GM18502 (cell line): ENCODE data around the gene GPS1.

ENCODE experiments used
- ATAC-seq: cut with Tn5 transposase; IDR thresholded peaks from one replicate; pipeline ENCODE4 v1.9.1; 2021; ENCODE audit warnings: mild to moderate bottlenecking; ENCODE audit not compliant: unreplicated experiment, poor library complexity

Gene GPS1

DNA sequence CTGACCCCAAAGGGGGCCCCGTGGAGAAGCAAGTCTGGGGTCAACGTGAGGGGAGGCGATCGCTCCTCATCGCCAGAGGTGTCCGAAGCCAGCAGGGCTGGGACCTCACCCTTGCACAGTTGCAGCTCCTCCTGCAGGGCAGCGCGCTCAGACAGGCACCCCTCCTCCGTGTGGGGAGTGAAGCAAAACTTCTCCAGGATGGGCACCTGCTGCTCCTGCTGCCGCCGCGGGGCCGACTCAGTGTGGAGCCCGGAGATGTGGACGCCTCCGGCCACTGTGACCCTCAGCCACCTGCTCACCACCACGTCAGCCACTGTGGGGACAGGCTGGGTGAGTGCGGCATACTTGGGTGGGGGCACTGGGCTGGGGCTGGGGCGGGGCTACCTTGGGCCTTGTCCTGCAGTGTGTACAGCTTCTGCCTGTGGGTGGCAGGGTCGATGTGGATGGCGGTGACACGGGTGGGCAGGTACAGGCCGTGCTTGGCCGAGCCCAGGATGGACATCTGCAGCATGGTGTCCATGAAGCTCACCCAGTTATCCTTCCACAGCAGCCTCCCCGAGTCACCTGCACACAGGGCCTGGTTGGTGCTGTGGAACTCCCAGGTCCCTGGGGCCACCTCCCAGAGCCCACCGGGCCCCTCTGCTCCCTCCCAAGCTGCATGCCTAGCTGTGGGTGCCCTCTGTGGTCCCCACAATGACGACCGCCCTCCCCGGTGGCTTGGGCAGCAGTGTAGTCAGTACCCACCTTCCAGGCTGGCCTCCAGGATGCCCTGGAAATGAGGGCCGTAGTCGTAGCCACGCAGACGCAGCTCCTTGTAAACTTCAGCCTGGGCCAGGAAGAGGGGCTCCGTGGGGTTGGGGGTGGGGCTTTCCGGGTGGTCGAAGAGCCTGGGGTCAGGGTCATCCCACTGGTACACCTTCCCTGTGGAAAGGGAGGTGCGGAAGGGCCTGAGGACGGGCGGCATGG, 35.5 kb downstream of the GPS1 start:
- no peak for ATAC-seq

DNA sequence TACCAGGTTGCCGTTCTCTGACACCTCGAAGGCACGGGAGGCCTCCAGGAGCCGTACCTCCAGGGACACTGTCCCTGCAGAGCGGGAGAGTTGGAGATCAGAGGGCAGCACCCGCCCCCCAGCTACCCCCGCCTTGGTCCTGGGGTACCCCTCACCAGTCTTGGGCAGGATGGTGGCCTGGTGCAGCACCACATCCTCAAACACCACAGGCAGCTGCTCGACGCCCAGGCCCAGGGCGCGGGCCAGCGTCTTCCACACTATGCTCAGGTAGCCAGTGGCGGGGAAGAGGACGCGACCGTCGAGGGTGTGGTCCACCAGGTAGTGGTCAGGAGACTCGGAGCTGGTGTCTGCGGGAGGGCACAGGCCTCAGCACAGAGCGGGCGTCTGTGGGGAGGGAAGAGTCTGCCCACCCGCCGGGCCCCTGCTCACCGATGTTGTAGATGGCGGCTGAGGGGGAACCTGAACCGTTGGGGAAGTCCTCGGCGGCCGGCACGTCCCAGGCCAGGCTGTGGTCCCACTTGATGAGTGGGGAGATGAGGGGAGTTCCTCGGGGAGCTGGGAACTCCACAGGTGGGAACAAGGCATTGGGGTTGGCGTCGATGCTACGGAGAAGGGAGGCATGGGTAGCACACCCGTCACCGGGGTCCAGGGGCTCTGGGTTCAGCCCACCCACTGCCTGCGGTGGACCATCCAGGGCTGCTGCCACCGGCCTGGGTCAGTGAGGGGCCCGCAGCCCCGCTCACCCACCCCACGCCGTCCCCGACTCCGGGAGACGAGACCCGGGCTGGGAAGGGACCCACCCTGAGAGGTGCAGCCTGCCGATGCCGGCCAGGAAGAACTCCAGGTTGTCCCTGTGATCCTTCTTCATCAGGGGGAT, 36.5 kb downstream of the GPS1 start:
- ATAC-seq, result no peak

DNA sequence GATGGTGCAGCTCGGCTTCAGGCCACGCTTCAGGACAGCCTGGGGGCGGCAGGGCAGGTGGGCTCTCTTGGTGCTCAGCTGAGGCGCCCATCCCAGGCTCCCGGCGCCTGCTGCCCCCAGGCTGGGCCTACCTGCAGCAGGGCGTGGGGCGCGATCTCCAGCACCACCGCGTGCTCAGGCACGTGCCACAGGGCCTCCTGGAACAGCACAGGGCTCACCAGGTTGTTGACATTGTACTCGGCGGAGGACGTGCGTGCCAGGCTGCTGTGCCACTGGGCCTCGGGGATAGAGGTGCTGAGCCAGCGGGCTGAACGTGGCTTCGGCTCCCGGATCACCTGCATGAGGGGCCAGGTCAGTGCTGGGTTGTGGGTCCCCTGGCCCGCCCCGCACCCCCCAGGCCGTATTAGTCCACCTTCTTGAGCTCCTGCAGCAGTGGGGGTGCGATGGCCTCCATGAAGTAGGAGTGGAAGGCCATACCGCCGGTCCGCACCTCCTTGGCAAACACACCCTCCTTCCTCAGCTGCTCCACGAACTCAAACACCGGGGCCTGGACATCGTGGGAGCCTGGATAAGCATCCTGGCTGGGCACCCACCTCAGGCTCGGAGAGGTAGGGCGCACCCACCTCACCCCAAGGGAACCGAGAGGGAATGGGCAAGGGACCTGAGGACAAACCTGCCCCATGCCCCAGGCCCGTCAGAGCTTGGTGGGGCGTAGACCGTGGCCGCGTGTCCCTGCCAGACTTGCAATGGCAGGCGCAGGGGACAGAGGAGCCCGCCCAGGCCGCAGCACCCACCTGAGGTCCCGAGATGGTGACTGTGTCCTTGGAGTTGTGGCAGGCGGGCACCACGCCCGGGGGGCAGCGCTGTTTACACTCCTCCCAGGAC, 37.4 kb downstream of the GPS1 start:
- ATAC-seq, result no peak

DNA sequence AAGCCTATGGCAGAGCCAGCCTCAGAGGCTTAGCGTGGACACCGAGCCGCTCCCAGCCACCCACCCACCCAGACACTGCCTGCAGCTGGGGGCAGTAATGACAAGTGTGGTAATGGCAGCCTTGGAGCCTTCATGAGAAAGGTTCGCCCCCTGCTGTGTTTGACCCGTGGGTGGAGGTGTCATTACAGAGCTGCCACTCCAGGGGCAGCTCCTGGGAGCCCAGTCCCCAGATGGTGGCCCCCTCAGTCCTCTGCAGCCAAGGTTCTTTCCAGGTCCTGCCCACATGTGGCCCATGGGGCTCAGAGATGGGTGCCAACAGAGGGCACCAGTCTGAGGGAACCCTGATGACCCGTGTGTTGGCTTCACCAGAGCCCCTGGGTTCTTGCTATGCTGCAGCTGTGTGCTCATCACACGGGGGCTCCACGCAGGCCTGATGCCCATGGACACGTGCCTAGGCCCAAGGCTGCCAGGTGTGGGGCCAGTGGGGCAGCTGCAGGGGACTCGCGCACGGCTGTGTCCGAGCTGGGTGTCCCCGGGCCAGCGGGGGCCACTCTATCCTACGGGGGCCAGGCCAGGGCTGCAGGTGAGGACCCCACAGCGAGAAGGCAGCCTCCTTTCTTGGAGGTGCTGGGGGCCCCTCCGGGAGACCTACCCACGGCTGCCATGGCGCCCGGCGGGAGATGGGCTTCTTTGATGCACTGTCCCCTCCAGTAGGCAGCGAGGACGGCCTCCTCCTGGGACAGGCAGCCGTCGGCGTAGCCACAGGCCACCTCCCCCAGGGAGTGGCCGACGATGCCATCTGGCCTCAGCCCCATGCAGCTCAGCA, 38.2 kb downstream of the GPS1 start:
- no peak for ATAC-seq

DNA sequence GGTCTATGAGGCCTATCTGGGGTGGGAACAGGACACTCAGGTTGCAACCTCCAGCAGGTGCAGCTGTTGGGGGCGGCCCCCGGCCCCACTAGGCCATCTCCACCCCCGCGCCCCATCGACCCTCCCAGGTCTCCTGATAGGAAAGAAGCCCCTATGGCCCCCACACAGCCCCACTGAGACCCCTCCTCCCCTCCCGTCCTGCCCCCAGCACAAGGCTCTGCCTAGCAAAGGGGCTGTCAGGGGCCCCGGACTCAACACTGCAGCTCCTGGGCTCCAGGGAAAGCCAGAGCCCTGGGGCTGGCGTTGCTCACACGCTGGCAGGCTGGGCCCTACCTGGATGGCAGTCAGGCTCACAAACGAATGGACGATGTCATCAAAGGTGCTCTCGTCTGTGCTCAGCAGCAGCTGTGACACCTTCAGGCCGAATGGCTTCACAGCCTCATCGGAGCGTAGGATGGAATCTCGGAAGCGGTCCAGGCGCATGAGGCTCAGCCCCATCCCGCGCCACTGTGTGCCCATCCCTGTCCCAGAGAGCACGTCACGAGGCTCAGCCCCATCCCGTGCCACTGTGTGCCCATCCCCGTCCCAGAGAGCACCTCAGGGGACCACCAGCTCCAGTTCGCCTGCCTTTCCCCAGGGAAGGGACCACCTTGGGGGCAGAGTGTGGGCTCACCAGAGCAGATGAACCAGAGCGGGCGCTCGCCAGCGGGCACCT, 39.0 kb downstream of the GPS1 start:
- no peak for ATAC-seq

DNA sequence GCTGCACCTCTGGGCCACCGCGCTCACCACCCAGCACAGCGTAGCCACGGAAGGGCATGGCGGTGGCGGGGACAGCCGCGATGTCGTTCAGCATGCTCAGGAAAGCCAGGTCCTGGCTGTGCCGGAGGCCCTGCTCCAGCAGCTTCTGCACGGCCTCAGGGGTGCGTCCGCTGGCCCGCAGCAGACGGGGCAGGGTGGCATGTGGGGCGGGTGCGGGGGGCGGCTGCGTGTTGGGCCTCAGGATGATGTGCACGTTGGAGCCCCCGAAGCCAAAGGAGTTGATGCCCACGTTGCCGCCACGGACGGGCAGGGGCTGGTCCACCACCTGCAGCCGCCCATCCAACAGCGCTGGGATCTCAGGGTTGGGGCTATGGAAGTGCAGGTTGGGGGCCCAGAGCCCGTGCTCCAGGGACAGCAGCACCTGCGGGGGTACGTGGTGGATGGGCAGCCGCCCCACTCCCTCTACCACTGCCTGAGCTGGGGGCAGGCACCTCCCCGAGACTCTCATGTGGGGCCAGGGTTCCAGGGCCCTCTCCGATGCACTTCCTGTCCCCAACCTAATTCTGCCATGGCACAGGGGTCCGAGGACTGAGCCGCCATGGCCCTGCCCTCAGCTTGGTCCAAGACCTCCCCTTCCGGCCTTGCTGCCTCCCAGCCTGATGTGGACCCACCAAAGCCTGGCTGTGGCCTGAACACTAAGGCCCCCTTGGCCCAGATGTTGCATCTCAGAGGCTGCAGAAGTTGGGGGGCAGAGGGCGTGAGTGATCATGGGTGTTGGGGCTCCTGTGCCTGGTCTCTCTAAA, 39.8 kb downstream of the GPS1 start:
- ATAC-seq, result no peak

DNA sequence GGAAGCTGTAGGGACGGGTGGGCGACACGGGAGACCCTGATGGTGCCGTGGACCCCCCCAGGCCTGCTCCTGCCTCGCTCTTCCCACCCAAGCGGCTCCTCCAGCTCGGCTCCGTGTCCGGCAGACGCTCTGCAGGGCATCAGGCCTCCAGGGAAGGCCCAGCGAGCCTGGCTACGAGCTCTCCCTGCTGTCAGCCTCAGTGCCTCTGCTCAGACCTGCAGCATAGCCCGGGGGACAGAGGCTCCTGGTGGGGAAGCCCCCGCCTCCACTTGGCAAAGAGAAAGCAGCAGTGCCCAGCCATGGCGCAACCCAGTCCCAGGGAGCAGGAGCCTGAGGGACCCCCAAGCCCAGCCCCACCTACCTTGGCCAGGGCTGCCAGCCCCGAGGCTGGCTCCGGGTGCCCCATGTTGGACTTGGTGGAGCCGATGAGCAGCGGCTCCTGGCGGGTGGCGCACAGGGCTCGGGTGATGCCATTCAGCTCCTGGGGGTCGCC, 40.4 kb downstream of the GPS1 start:
- ATAC-seq, result no peak

DNA sequence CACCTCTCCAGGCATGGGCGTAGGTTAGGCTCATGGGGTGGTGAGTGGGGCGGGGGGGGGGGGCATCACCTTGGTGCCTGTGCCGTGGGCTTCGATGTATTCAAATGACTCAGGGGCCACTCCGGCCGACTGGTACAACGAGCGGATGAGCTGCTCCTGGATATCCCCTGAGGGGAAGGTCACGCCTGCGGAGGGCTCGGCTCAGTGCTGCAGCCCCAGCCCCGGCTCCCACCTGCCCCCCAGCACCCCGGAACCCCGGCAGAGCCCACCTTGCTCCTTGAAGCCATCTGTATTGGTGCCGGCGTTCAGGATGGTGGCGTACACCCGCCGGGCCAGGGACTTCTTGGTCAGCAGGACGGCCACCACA, 40.9 kb downstream of the GPS1 start:
- ATAC-seq, result no peak

DNA sequence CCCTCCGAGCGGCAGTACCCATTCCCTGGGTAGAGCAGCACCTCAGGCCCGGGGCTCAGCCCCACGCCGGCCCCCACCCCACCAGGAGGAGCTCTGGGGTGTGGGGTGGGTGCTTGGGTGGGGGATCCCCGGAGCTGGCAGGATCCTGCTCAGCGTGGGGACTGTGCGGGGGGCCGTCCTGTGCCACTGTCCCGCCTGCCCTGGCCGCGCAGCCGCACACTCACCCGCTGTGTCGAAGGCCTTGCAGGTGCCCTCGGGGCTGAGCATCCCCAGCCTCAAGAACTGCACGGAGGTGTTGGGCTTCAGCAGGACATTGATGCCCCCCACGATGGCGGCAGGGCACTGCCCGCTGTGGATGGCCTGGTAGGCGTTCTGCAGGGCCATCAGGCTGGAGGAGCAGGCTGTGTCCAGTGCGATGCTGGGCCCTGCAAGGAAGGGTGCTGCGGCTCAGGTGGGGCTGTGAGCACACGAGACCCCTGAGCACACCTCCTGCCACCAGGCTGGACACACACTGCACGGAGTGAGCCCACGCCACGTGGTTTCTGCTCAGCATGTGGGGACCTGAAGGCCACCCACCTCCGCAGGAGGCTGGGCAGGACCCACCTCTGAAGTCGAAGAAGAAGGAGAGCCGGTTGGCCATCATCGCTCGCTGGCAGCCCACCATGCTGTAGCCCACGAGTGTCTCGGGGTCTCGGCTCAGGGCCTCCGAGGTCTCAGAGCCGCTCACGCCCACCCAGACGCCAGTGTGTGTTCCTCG, 41.5 kb downstream of the GPS1 start:
- ATAC-seq, result no peak

DNA sequence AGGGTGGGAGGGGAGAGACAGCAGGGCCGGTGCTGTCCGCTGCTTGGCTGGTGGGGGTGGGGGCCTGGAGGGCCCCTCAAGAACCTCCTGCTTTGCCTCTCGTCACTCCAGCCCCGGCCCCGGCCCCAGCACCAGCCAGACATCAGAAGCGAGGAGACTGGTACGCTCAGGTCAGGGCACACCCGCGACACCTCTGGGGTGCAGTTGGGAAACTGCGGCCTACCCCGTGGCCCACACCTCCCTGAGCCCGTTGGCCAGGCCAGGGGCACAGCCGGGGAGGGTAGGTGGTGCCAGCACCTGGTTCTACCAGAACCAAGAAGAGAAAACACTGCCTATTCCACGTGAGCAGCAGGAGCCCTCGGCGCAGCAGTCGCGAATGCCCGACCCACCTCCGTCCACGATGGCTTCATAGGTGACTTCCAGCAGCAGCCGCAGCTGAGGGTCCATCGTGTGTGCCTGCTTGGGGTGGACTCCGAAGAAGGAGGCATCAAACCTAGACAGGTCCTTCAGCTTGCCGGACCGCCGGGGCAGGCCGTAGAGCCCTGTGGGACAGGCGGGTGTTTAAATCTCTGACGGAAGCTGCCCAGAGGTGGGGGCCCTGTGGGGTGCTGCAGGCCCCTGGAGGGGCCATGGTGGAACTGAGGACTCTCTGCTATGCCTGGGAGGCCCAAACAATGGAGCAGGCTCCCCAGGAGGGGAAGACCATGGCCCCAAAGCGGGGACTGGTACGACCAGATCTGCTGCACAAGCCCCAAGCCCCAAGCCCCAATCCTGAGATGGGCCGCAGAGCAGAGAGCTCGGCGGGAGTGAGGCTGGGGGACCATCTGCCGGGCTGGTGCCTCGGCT, 43.5 kb downstream of the GPS1 start:
- ATAC-seq, result no peak

DNA sequence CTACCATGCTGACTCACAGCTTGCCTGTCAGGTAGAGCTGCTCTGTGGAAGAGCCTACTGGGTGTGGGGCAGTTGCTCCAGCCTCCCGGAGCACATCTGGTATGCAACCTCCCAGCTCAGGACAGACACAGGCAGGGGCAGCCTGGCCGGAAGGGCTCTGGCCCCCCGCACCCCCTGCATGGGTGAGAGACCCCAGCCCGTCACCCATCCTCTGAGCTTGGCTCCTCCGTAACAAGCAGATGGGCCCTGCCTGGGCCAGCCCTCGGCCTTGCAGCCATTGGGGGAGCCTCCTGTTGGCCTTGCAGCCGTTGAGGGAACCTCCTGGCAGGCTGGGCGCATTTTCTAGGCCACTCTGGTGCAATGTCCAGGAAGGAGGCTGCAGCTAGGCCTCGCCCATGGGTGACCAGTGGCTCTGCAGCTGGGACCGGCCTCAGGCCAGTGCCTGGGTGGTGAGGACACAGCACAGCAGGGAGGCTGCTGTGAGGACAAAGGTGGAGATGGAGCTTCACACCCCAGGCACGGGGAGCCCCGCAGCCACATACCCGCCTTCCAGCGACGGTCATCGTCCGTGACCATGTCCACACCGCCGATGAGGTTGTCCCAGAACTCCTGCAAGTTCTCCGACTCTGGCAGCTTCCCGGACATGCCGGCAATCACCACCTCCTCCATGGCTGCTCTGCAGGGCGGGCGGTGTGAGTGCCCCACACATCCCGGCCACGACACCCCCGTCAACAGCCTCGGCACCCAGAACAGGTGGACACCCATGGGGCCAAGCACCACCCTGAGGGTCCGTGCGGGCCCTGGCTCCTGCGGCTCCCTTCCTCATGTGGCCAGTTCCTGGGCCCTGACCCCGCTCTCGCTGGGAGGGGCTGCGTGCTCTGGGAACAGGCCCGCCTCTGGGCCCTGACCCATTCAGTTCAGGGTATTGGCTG, 44.3 kb downstream of the GPS1 start:
- no peak for ATAC-seq

DNA sequence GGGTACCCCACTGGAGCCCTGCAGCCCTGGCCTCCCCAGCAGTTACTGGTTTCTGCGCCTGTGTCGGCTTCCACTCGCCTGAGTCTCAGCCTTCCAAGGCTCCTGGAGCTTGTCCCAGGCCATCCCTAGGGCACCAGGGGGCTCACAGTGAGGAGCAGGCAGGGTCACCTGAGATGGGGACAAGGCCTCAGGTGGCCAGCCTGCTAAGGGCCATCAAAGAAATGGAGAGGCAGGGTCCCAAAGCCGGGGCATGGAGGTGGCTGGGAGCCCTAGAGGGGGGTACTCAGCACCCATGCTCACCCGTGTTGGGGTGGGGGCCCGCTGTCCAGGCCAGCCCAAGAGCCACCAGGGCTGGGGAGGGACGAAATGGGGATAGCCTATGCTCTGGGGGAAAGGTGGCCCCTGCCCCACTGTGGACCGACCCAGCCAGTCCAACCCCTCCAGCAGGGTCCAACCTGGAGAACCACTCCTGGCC, 45.0 kb downstream of the GPS1 start:
- ATAC-seq, result no peak

DNA sequence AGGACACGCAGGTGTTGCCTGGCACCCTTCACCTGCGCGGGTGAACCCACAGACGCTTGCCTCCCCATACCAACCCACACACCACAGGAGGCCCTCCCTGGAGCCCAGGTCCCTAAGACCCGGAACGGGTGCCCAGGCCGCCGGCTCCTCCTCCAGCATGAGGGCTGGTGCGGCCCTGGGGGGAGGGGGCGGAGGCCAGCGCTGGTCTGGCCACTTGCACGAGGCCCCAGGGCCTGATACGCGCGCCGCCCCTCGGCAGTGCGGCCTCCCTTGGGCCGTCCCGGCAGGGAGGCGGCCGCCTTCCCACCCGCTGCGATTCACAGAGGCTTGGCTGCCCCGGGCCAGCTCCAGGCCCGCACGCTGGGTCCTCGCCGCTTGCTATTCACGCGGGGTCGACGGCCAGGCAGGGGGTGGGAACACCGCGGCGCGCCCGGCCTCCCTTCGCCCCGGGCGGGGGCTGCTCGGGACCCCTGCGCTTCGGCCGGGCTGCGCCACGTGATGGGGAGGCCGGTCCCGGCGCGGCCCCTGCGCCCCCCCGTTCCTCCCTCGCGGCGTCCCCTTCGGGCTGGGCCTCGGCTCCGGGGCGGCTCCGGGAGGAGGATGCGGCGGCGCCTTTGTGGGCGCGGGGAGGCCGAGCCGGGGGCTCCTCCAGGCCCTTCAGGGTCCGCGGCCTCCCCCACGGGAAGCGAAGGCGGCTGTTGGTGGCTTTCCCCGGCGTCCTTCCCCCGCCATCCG, 45.7 kb downstream of the GPS1 start:
- ATAC-seq, result peak; percentile 1

DNA sequence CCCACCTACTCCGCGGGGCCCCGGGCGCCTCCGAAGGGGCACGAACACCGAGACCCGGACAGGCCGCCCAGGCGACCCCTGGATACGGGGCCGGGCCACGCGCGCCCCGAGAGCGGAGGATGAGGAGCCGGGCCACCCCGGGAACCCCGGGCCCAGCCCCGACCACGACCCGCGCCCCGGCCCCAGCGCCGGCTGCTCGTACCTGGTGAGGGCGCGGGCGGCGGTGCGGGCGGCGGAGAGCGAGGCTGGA, 46.1 kb downstream of the GPS1 start:
- peak; percentile 24 for ATAC-seq
